HPDE6-E6E7 (cell line): ENCODE results near the gene CTNNBIP1.
"Not testable (repeated sequence)": the region's sequence is repeated elsewhere in the genome, so short reads cannot be mapped to it uniquely, and the experiment has no call there.

ENCODE experiments used
- DNase-seq: peaks from one replicate; pipeline ENCODE4 v3.0.0; 2011; ENCODE audit warnings: missing footprints; ENCODE audit errors: extremely low spot score

Gene CTNNBIP1

DNA sequence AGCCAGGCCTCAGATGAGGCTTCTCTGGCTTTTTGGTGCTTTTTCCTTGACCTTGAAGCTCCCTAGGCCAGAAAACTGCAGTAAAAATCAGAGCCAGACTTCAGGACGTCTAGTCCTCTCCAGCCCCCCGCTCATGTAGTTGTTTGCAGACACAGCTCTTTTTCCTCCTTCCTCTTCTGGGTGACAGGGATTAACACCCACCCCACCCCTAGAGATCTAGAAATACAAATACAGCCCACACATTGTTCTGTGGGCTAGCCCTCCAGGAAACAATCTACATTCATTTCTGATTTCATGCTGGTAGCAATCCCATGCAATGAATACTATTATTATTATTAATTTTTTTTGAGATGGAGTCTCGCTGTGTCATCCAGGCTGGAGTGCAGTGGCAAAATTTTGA, 76.4 kb downstream of the CTNNBIP1 start:
- DNase-seq, result no peak

DNA sequence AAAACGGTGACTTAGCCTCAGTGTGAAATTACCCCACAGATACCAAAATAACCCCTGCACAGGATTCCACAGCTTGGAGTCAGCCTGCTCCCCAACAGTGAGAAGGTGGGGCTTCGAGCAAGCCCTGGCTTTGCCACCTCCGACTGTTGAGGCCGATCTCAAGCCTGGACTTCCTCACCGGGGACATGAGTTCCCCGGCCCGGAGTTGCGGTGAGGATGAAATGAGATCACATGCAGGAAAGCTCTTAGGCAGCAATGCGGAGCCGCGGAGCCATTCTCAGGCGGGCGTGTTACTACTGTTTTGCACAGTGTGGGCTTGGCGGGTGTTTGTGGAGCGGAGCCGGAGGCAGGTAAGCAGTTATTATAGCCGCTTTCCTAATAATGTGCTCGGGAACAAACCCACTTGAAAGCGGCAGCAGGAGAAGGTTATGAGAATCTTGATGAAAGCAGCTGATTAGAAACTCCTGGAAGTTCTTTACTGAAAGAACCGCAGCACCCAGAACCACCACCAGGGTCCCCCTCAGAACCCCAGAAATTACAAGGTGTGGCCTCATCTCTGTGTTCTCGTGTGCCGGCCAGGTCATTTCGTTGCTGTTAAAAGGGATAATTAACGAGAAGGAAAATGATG, 82.4 kb downstream of the CTNNBIP1 start:
- DNase-seq, result no peak

DNA sequence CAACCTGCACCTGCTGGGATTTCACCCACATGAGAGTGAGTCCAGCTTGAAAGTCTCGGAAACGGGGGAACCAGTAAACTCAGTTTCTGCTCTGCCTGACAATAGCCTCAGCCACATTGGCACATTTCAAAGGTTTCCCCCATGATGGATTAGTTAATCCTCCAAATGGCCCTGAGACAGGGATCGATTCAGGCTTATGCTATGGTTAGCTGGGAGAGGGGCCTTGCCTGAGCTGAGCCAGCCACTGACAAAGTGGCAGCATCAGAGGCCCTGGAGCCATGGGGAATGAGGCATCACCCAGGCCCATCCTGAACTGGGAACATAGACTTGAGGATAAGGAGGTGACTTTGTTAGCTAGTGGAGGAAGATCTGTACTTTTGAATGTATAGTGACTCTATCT, 83.5 kb downstream of the CTNNBIP1 start:
- DNase-seq, result no peak

DNA sequence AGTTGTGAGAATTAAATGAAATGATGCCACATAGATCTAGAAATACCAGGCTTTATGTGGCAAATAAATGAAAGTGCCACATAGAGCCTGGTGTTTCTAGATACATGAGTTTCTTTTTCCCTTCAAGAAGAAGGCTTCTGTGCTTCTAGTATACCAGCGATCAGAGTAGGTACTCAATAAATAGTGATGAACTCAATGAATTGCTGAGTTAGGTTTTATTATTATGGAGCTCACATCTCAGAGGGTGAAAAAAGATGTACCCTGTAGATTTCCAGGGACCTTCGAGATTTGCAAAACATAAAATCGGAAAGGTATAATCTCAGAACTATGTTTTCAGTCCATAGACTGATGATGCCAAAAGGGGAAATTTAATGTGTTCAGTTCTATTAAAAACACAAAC, 84.0 kb downstream of the CTNNBIP1 start:
- DNase-seq, result no peak

DNA sequence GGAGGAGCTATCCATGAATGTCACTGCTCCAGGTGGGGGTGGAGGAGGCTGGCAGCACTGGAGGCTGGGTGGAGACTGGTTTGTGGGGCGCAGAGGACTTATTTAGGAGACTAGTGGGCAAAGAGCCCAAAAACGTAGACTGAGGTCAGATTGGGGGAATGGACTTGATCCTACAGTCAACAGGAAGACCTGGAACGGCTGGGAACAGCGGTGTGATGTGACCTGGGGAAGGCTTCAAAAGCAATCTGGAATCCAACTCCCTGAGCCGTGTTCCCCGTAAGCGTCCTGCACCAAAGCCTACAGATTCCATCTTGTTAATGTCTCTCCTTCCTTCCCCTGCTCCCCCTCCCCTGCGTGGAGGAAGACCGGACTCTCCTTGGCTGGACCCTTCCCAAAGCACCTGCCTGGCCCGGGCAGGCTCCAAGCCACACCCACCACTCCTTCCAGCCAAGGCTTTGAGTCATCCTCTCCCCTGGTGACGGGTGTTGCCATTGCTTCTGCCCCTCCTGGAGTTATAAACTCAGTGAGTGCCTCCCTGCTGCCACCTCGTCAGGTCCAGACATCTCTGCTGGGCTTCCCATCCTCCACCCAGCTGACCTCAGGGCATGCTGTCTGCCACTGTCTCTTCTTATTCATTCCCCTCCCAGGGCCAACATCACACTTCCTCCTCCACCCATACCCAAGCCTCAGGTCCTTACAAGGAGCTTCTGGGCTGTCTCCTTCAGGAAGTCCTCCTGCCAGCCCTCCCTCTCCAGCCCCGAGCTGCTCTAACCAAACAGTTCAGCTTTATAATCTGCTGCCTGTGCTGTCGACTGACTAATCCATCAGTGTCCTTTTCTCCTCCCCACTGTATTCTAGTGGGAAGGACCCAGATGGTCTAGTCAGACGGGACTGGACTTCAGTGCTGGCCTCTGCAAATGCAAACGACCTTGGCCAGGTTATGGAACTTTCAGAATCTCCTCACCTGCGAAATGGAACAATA, 84.7 kb downstream of the CTNNBIP1 start:
- DNase-seq, result peak; percentile 96

DNA sequence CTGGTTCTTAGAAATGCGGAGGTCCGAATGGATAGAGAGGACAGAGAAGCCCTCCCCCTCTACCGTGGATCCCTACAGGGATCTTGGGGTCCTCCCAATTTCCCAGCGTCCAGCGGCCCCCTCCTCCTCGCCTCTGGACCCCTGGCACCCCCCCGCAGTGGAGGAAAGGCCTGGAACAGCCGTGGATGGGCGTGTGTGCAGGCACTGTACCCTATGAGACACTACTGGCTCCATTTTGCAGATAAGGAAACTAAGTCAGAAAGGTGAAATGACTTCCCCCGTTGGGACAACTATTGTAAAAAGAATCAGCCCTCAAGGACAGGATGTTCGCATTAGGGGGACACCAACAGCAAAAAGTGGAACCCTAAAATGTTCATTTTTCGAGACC, 85.4 kb downstream of the CTNNBIP1 start:
- no peak for DNase-seq

DNA sequence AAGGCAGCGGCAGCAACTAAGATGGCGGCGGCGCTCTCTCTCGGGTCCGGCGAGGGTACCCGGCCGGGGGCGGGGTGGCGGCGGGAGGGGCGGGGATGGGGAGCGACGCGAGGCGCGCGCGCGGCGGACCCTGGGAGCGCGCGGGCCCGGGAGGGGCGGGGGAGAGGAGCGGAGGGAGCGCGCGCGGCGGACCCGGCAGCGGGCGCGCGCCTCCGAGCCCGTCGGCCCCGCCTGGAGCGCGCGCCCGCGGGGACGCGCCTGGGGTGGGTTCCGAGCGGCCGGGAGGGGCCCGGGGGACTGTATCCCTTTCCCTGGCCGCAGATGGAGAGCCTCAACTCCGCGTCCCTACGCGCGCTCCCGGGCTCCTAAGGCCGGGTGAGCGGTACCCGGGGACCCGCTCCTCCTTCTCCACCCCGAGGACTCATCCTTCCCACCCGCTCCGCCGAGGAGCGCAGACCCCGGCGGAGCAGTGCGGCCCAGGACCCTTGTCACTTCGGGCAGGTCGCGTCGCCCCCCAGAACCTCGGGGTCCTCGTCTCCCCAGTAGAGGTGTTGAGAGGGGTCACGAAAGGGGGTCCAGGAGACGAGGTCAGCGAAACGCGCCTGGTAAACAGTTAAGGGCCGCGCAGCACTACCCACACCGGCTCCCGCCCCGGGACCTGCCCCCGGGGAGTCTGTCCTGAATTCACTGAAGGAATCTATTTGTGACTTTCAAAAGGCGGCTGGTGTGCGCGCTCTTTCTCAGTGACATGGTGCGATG, 85.9 kb downstream of the CTNNBIP1 start, which contains the start of gene CLSTN1:
Gene CLSTN1, minus strand, starts transcription at position 23 of the 759 bp plus-strand sequence. CDS start 232 bp downstream, outside the sequence.
- DNase-seq, result peak; percentile 71

DNA sequence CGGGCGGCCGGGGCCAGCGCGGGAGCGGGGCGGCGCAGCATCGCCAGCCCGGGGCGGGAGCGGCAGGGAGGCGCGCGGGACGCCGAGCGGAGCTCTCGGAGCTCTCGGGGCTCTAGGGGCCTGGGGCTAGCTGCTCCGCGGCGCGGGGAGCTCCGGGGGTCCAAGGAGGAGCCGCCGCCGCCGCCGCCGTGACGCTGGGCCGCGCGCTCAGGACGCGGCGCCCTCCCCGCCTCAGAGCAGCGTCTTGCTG, 86.5 kb downstream of the CTNNBIP1 start:
- no peak for DNase-seq

DNA sequence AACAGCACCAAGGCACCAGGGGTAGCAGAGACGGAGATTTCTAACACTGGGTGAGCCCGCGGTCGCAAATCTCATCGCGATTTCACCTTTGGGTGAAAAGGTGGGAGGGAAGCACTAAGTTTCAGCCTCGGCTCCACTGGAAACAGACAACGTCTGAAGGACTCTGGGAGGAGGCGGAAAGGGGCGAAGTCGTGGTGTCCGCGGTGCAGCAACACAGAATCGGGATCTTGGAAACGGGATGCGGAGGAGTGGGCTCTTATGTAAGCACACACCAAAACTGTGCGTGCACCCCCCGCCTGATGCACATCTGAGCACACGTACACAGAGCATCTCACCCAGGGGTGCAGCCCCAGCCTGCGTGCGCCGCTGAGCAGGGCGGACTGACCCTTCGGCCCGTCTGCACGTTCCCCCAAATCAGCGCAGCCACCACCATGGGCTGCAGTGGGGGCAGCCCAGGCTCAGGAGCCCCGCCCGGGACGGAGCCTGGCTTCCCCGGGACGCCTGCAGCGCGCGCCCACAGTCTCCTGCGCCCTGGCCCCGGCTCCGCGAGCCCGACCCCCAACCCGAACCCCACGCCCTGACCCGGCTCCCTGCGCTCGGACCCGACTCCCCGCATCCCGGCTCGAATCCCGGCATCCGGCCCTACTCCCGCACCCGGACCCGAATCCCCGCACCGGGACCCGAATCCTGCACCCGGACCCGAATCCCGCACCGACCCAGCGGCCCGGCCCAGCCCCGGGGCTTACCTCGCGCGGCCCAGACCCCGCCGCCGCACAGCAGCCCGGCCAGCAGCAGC, 87.0 kb downstream of the CTNNBIP1 start:
- no peak for DNase-seq

DNA sequence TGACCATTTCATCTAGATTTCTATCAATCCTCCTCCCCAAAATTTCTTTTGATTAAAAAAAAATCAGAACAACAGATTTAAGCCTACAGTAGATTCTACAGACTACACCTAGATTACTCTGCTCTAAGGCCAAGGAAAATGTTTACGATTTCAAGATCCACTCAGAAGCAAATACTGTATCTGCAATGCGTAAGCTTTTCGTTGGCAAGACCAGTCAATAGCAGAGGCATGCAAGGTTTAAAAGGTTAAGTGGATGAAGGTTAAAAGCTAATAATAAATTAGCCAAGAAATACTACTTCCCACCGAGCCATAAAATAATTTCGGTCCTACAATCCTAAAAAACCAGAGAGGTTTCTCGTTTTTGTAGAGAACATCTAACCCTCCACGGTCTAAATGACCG, 87.6 kb downstream of the CTNNBIP1 start:
- no peak for DNase-seq

DNA sequence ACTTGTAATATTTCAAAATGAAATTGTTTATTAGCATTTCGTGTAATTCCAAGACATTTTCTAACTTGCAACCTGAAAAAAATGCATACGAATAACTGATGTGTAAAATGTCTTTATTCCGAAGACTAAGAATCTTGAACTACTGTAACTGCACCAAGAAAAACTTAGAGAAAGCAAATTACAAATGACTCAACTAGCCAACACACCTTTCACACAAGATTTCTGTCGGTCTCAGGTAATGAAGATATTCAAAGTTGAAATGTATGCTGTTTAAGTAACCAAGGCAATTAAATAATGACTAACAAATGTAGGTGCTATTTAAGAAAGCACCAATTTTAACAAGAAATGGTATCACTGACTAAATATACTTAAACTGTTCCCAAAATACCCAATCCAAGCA, 88.4 kb downstream of the CTNNBIP1 start:
- no peak for DNase-seq

DNA sequence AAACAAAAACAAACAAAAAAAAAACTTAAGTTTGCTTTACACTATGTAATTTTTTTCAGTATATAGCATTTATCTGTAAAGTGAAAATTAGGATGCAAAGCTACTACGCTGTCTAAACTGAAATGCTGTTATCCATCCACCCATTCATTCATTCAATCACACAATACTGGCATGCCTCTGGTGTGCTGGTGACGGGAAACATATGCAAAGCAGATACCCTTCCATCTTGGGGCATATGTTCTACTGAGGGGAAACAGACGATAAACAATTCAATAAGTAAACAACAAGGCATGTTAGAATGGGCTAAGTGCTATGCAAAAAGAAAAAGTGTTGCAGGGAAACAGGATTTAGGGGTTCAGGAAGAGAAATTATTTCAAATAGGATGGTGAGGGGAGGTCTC, 89.5 kb downstream of the CTNNBIP1 start:
- no peak for DNase-seq

DNA sequence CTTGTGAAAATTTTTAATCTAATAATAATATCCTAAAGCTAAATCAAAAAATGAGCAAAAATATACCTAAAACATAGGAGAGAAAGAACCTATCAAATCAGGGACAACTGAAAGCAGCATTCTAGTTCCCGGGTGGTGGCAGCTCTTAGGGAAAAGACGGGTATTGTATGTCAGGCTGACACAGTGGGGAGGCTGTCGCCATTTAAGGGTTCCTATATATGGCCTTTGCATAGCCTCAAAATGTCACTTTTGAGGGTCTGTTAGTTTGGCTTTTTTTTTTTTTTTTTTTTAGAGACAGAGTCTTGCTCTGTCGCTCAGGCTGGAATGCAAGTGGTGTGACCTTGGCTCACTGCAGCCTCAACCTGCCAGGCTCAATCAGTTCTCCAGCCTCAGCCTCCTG, 92.3 kb downstream of the CTNNBIP1 start:
- DNase-seq, result no peak

DNA sequence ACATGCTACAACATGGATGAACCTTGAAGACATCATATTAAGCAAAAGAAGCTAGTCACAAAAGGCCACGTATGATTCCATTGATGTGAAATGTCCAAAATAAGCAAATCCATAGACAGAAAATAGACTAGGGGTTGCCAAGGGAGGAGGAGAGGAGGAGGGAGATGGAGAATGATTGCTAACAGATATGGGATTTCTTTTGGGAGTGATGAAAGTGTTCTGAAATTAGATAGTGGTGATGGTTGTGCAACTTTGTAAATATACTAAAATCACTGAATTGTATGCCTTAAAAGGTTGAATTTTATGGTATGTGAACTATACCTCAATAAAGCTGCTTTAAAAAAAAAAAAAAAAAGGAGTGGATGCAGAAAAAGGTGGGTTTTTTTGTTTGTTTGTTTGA, 93.9 kb downstream of the CTNNBIP1 start:
- DNase-seq, result no peak

DNA sequence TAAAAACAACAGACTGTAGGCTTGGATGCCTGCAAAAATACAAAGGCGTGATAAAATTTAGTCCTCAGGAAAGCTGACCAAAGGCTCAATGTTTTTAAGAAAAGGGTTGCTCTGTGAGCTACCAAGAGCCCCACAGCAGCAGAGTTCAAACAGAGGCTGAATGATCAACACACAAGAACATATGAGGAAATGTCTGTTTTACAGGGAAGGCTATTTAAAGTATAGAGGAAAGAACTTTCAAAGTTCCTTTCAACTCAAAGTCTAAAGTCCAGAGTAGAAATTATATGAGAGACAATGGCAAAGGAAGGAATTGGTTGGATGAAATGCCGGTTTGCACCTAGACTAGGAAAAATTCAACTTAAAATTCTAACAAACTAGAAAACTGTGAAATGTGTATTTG, 94.9 kb downstream of the CTNNBIP1 start:
- DNase-seq, result no peak

DNA sequence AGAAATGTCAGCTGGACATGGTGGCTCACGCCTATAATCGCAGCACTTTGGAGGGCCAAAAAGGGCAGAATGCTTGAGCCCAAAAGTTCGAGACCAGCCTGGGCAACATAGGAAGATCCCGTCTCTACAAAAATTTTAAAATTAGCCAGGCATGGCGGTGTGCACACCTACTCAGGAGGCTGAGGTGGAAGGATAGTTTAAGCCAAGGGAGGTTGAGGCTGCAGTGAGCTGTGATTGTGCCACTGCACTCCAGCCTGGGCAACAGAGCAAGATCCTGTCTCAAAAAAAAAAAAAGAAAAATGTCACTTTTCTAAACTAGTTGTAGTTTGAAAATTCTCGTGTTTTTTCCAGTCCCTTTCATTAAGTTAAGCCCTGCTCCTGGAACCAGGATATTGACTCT, 95.5 kb downstream of the CTNNBIP1 start:
- no peak for DNase-seq

DNA sequence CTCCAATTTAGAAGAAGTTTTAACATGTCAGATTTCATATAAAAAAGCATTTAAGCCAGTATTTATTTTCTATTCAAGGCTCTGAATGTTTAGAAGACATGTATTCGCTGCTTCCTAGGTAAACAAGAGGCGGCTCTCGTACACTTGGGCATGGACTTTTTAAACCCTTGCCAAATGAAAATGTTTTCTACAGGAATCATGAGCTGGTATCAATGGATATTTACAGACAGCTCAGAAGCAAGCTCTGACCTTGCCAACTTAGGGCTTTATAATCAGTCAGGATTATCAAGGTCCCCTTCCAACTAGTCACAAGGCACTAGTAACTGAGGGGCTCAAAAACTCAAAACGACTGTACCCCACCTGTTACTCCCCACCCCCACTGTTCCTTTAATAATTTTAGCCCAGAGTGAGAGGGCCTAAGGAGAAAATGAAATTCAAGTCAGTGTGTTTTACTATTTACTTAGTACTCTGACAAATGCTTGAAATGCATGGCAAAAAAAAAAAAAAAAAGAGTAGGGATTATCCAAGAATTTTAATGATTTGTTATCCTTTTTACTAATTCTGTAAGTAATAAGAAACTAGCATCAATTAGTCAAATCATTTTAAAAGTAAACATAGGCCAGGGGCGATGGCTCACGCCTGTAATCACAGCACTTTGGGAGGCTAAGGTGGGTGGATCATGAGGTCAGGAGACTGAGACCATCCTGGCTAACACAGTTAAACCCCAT, 98.7 kb downstream of the CTNNBIP1 start:
- DNase-seq, result no peak

DNA sequence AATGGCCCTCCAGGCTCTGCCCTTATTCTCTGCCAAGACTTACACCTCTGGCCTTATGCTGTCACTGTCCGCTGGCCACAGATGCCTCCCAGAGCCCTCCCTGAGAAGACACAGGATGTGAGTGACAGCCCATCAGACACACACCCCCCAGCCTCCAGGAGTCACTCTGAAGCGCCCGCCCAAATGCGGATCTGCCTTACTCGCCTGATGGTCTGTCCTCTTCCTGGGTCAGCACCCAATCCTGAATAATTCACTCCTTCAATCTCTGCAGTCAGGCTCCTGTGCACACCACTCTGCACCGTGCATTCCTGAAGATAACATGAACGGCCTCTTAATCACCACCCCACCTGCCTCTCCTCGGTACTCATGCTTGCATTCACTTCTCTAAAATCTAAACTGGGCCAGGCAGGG, 101.0 kb downstream of the CTNNBIP1 start:
- no peak for DNase-seq

DNA sequence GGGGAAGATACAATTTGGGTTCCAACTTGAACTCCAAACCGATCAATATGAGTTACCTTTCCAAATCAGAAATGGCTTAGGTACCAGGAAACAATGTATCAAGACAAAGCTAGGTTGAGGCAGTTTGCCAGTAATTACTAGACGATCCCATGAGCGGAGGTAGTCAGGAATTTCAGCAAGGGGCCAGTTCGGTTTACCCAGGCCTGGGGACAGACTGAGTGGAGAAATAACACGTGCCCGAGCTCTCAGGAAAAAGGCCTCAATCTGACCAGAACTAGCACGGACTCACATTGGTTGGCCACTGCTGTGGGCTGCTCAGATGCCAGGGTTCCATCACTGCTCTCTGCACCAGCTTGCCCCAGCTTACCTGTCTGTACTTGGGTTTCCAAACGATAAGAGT, 101.6 kb downstream of the CTNNBIP1 start:
- no peak for DNase-seq

DNA sequence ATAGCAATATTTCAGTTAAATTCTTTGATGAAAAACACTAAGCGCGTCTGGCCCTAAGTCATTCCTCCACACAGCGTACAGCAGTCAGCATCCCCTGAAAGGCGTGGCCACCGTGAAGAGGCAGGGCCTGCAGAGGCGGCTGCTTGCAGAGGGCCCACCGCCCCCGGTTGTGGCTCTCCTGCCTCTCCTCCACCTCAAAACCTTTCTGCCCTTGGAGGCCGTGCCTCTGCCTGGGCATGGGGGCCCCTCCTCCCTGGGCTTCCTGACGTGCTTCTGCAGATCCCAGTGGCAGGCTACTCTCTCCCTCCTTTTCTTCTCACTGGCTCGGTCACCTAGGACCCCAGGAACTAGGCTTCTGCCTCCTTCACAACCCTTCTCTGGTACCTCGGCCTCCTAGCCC, 102.5 kb downstream of the CTNNBIP1 start:
- DNase-seq, result no peak

DNA sequence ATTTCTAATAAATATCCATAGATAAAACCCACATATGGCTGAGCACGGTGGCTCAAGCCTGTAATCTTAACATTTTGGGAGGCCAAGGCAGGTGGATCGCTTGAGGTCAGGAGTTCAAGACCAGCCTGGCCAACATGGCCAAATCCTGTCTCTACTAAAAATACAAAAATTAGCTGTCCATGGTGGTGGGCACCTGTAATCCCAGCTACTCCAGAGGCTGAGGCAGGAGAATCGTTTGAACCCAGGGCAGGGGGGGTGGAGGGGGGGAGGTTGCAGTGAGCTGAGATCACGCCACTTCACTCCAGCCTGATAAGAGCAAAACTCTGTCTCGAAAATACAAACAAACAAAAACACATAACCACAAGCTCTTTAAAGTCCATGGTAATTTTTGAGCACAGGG, 104.1 kb downstream of the CTNNBIP1 start:
- not testable (repeated sequence) for DNase-seq
